NCI-H446 treated with DMSO at 0.1 percent for 48 hours (cell line): ENCODE data around the gene NR3C1.

Experiments
- DNase-seq: peaks from one replicate; lab custom pipeline; 2025; lab: John Stamatoyannopoulos, UW

Gene NR3C1

GRCh38 chr5:143362664-143363227 is 40.7 kb downstream of the NR3C1 start:
- DNase-seq = no peak

- no peak for DNase-seq
These were observed 42.0 kb downstream of the NR3C1 start for GRCh38 chr5:143361438-143361837.

- no peak for DNase-seq
These were observed 42.7 kb downstream of the NR3C1 start for GRCh38 chr5:143360755-143361154.

- DNase-seq = no peak
These were observed 43.6 kb downstream of the NR3C1 start for GRCh38 chr5:143359869-143360268.

- DNase-seq = no peak
These were observed 46.5 kb downstream of the NR3C1 start for GRCh38 chr5:143356855-143357583.

- peak; percentile 95 for DNase-seq
These were observed 47.8 kb downstream of the NR3C1 start for GRCh38 chr5:143355710-143356109.

- DNase-seq = no peak
These were observed 49.5 kb downstream of the NR3C1 start for GRCh38 chr5:143354025-143354424.

GRCh38 chr5:143352691-143353090 is 50.8 kb downstream of the NR3C1 start:
- DNase-seq = no peak

GRCh38 chr5:143350751-143351602 is 52.5 kb downstream of the NR3C1 start:
- DNase-seq = peak; percentile 20

GRCh38 chr5:143350341-143350740 is 53.1 kb downstream of the NR3C1 start:
- DNase-seq = no peak

GRCh38 chr5:143349177-143349576 is 54.3 kb downstream of the NR3C1 start:
- no peak for DNase-seq

GRCh38 chr5:143347698-143348344 is 55.7 kb downstream of the NR3C1 start:
- DNase-seq = no peak

GRCh38 chr5:143347046-143347445 is 56.4 kb downstream of the NR3C1 start:
- no peak for DNase-seq

GRCh38 chr5:143345671-143346440 is 57.6 kb downstream of the NR3C1 start:
- DNase-seq = no peak

GRCh38 chr5:143343042-143343441 is 60.4 kb downstream of the NR3C1 start:
- DNase-seq = no peak

- no peak for DNase-seq
These were observed 60.9 kb downstream of the NR3C1 start for GRCh38 chr5:143342607-143343006.

GRCh38 chr5:143341807-143342570 is 61.5 kb downstream of the NR3C1 start:
- DNase-seq = no peak

GRCh38 chr5:143340891-143341685 is 62.4 kb downstream of the NR3C1 start:
- no peak for DNase-seq

- DNase-seq = no peak
These were observed 64.7 kb downstream of the NR3C1 start for GRCh38 chr5:143338658-143339366.
